GM18526 (cell line): ENCODE results near the gene PARVB.

Experiments used
- POLR2A ChIP-seq: IDR thresholded peaks from 3 replicates; pipeline ENCODE4 v1.6.1; 2011; ENCODE audit not compliant: insufficient read length; ENCODE audit errors: extremely low read depth

Gene PARVB

DNA sequence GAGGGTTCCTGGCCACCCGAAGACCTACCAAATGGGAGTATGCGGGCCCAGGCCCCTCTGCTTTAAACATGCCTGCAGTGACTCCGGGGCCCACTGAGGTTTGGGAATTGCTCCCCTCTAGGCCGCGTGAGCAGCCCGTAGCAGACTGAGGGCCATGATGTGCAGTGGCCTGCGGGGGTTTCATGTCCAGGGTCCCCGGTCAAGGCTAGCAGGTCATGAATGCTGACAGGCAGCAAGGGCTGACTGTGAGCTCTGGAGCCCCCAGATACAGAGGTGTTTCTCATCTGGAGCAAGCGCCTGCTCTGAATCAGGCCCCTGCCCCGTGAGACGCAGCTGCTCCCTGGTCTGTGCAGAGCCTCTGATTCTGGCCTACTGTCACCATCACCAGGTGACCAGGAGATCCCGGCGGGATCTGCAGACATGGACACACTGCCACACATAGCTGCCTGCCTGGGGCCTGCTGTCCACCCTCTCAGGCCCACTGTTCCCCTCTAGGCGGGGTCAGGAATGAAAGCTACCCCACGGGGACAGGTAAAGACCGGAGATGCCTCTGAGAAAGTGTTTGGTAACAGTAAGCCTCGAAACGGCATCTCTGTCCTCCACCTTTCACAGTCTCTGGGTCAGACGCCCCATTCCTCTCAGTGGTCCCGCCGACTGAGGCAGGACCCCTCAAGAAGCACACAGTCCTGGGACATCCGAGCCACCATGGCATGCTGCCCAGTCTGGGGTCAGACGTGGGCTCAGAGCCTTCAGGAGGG, 73.3 kb downstream of the PARVB start:
- TF ChIP-seq POLR2A = no peak

DNA sequence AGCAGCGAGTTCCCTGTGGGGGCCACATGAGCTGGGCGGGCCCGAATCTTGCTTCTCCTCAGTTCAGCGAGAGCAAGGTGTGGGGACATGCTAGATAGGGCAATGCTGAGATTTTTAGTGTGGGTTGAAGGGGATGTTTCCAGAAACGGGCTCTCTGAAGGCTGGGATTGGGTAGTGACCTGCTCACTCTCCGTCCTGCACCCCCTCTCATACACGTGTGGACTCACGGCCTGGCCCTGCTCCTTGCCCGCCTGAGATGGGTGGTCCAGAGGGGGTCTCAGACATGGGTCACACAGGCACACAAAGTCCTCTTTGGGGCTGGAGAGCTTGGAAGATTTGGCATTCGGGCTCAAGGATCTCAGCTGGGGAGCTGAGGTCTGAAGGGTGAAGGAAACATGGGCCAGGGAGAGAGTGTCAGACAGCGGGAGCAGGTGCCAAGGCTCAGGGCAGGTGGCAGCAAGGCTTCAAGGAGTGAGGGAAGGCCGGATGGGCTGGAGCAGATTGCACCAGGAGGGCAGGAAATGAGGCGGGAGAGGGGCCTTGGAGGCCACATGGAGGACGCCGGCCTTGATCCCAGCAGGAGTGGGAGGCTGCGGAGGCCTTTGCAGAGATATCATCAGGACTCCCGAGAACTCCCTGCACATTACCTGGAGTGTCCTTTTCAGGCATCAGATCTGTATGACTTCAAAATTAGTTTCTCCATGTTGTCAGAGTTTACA, 74.1 kb downstream of the PARVB start:
- no peak for TF ChIP-seq POLR2A

DNA sequence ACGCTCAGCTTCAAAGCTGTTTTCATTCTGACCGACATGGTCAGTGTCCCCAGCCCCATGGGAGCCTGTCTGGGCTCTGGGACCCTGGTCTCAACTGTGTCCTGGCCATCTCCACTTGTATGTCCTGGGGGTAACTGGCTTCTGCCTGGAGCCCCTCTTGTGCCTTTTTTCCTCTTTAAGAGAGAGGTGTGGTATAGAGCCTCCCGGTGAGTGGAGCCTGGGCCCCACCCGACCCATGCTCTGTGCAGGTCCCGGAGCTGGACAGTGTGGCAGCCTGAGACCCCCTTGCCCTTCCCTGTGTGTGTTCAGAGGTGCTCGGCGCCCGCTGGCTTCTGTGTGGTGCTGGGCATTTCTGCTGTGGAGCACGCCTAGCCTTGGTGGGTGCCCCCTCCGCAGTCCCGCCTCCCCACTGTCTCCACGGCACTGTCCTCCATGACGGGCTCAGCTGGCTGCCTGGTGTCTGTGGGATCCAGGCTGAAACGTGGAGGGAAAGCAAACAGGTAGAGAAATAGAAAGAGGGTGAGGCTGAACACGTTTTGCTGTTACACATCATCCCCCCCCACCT, 74.9 kb downstream of the PARVB start:
- no peak for TF ChIP-seq POLR2A

DNA sequence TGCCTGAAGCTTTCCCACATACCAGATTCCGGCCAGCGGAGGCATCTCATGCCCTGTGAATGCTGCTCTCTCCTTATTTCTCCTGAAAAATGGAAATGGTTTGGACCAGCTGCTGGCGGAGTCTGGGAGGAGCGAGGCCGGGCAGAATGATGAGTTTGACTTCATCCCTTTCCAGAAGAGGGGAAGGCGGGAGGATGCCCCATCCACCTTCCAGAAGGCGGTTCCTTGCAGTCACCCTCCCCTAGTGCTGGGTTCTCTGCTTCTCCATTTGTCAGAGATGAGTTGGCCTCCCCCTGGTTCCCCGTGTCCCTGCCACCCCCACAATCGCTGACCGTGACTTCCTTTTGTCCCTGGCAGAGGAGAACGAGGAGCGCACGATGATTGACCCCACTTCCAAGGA, 75.6 kb downstream of the PARVB start:
- no peak for TF ChIP-seq POLR2A

DNA sequence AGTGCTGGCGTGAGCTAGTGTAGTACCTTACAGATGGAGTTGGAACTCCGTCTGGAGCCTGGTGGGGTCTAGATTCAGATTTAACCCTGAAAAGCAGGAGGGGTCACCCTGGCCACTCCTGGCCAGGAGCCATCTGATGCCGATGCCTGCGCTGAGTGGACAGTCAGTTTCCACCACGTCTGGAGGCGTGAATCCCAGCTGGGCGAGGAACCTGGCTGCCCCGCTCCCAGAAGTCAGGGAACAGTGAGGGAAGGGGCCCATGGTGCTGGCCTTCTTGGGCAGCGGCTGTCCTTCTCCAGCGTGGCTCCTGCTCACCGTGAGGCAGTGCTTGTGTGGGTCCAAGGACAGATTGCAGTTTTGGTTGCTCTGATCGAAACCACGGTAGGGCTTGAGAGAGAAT, 76.3 kb downstream of the PARVB start:
- TF ChIP-seq POLR2A = no peak

DNA sequence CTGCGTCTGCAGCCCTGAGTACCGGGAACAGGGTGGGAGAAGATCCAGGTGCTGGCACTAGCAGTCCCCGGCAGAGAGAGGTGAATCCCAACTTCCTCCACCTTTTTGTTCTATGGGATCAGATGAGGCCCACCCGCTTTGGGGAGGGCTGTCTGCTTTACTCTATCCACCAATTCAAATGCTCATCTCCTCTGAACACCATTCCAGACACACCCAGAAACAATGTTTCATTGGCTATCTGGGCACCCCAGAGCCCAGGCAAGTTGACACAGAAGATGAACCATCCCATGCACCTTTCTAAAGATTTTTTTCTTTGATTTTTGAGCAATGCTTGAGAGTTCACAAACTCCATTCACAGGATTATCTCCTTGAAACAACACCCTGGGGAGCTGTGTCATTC, 78.0 kb downstream of the PARVB start:
- no peak for TF ChIP-seq POLR2A

DNA sequence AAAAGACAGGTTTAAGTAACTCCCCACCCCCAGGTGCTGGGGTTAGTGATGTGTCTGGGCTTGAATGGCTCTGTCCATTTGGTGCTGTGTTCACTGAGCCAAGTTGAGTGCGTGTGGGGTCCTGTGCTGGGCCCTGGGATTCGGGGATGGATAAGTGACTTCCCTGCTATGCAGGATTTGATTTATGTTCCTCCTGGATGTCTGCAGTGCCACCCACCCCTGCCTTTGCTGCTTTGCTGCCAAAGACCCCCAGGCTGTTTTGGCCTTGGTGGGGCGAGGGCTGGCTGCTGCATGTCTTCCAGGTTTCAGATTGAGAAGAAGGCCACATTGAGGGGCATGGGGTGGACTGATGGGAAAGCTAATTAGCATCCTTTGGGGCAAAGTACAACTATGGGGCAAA, 78.8 kb downstream of the PARVB start:
- no peak for TF ChIP-seq POLR2A

DNA sequence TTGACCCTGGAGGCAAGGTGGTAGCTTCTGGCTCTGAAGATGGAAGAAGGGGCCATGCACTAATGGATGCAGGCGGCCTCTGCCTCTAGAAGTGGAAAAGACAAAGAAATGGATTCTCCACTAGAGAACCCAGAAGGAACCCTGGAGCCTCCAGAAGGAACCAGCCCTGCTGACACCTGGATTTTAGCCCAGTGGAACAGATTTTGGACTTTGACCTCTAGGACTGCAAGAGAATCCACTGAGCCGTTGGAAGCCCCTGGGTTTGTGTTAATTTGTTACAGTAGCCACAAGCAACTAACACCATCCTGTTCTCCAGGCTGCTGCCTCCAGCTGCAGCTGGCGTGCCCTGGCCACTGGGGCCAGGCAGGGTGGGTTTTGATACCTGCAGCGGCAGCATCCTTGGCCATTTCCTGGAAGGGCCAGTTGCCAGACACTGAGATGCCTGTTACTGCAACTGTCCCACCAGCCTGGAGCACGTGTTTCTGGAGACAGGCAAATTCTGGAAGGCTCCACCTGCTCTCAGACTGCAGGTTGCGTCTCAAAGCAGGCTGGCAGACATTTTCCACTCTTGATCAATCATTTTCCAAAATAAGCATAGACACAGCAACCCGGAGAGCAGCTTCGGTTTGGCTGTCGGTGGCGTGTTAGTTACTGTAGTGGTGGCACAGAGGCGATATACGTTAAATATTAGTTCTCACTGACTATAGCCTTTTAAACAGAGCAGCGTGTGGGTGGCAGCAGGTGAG, 79.8 kb downstream of the PARVB start:
- TF ChIP-seq POLR2A = no peak

DNA sequence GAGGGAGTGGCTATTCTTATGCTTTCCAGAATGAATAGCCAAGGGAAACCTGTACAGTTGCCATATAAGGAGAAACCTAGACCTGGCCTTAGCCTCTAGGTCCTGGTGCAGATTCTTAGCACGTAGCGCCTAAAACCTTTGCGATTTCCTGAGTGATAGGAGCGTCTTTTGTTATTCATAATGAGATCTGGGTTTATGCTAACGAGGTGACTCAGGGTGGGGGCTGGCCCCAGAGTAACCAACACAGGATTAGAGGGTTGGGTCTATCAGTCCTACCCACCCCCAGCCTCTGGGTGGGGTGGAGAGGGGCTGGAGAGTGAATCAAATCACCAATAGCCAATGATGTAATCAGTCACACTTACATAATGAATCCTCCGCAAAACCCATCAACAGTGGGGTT, 83.2 kb downstream of the PARVB start:
- no peak for TF ChIP-seq POLR2A

DNA sequence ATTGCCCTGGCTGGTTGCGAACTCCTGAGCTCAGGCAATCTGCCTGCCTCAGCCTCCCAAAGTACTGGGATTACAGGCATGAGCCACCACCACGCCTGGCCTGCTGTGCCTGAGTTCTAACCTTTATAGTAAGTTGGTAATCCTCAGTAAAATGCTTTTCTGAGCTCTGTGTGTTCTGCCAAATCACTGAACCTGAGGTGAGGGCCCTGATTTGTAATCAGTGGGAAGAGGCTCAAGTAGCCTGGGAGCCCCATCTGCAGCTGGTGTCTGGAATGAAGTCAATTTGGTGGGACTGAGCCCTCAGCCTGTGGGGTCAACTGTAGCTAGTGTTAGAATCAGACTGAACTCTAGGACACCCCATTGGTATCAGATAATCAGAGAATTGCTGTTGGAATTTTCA, 84.0 kb downstream of the PARVB start:
- no peak for TF ChIP-seq POLR2A

DNA sequence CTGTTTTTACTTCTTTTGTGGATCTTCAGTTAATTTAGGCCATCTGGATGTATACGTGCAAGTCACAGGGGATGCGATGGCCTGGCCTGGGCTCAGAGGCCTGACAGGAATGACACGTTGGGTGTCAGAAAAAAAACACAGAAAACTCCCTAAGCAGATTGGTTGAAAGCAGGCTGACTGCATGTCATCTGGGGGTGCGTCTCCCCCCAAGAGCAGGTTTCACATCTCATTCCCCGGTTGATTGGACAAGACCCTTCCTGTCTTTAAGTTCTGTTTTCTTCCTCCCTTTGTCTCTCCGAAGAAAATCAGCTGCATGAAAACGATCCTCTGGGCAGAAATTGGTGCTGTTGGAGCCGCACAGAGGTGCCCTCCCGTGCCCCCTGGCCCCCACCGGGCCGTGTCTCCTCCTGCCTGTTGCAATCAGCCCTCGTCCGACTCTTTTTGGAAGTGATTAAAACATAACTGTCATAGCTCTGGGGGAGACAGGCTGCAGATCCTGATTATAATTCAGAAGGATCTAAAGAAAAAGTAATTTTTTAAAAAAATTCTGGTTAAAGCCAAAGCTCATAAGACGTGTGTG, 84.8 kb downstream of the PARVB start:
- TF ChIP-seq POLR2A = no peak

DNA sequence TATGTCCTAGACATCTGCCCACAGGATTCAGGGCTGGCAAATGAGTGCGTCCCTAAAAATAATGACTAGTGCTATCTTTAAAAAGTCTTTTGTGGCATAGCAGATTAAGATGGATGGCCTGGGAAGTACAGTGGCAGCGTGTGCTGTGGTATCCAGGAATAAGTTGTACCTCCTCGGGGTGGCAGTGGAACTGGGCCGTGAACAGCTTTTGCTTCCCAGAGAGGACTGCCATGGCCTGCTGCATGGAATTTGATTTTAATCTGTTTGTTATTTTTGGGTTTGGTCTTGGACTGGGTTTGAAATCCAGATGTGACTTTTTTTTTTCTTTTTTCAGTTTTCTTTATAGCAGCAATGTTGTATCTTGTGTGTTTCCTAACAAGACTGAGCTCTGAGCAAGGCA, 85.3 kb downstream of the PARVB start:
- no peak for TF ChIP-seq POLR2A

DNA sequence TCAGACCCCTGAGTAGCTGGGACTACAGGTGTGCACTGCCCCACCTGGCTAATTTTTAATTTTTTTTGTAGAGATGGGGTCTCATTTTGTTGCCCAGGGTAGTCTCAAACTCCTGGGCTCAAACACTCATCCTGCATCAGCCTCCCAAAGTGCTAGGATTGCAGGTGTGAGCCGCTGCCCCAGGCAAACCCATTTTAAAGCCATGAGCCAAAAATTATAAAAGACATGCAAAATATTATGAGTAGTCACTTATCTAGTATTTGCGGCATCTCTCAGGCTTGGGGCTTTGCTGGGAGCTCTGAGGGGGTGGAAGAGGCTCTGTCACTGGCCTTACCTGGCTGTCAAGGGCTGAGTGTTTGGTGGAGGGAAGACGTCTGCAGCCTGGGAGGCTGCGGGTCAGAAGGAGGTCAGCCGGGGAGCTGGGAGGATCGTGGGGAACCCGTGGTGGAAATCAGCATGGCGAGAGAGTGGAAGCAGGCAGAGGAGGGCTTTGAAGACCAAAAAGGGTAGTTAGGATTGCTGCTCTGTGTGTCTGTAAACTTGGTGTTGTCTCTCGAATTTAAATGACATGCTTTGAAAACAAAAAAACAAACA, 87.6 kb downstream of the PARVB start:
- no peak for TF ChIP-seq POLR2A

DNA sequence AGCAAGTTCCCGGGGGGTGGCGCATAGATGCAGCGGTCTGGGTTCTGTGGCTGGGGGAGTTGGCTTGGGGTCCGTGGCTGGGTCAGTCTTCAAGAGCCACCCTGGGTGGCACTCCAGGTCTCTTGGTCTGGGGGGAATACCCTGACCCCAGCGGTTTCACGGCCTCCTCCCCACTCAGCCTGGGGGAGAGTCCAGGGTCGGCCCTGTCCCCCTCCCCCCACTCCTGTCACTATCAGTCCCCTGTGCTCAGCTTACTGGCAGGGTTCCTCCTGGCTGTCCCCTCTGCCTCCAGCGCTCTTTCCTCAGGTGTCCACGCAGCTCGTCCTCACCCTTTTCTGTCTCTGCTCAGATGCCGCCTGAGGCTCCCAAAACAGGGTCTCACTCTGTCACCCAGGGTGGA, 88.1 kb downstream of the PARVB start:
- no peak for TF ChIP-seq POLR2A

DNA sequence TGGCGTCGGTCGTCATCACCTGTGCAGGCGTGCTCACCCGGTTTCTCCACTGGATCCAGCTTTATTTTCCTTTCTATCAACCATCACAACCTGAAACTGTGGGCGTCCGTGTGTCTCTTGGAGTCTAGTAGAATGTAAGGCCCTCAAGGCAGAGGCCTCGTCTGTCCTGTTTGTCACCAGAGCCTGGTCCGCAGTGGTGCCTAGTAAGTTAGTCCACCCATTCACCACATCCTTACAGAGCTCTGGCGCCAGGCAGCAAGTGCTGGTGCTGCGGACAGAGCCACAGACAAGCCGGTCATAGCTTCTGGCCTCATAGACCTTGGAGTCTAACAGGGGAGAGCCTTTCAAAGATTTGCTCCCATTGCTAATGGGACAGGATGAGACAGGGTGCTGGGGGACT, 92.2 kb downstream of the PARVB start:
- TF ChIP-seq POLR2A = no peak
